Tibial nerve (tissue), 4 donors: ENCODE data around the gene SLC52A3.

Experiments used
- CTCF ChIP-seq, 5 experiments: fragments of 200-600 bp in 3 of 5; fragments of 450-650 bp in 2 of 5; sonication (generic) in 3 of 5; IDR thresholded peaks; one replicate each; pipeline ENCODE4 v1.5.1; 2016 to 2019; ENCODE audit warnings: antibody characterized with exemption in 5 of 5, mild to moderate bottlenecking in 3 of 5, moderate library complexity in 2 of 5
- EP300 ChIP-seq, 2 donors: sonication (generic); formaldehyde crosslinking; IDR thresholded peaks; one replicate each; pipeline ENCODE4 v1.6.1; 2017; ENCODE audit warnings: antibody characterized with exemption in 2 of 2, mild to moderate bottlenecking in 1 of 2
- POLR2A ChIP-seq, 2 donors: fragments of 450-650 bp; IDR thresholded peaks; one replicate each; pipeline ENCODE4 v1.6.1; 2017; ENCODE audit warnings: antibody characterized with exemption in 2 of 2, mild to moderate bottlenecking in 2 of 2, moderate library complexity in 2 of 2

GRCh38 chr20:779771-780170, 11.5 kb upstream of the SLC52A3 start:
- TF ChIP-seq CTCF (IDR thresholded peaks at IDR 0.05) (no peak), POLR2A (IDR thresholded peaks at IDR 0.05) (no peak), EP300 (IDR thresholded peaks at IDR 0.05) (no peak)
